Peyer's patch (tissue), 4 donors: ENCODE measurements around the gene NOC2L.

Source experiments
- POLR2A ChIP-seq, 2 donors: fragments of 450-650 bp; IDR thresholded peaks; one replicate each; pipeline ENCODE4 v1.5.1; 2017; ENCODE audit warnings: antibody characterized with exemption in 2 of 2, mild to moderate bottlenecking in 2 of 2, moderate library complexity in 2 of 2
- TF ChIP-seq, protein P1 (sequence below), 6 experiments: fragments of 450-650 bp in 4 of 6; fragments of 200-600 bp in 2 of 6; sonication (generic) in 1 of 6; IDR thresholded peaks; one replicate each; pipeline ENCODE4 v1.5.1; 2017 to 2019; ENCODE audit warnings: antibody characterized with exemption in 6 of 6, mild to moderate bottlenecking in 3 of 6, moderate library complexity in 1 of 6

DNA sequence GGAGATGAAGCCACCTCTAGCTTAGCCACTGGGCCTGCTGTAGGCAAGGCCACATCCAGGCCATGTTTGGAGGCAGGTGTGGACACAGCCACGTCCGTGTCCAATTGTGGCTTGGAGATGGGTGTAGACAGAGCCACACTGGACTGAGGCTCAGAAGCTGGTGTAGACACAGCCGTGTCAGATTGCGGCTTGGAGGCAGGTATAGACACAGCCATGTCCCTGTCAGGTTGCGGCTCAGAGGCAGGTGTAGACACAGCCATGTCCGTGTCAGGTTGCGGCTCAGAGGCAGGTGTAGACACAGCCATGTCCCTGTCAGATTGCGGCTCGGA lies 20.7 kb upstream of the NOC2L start:
- TF ChIP-seq, protein P1, sequence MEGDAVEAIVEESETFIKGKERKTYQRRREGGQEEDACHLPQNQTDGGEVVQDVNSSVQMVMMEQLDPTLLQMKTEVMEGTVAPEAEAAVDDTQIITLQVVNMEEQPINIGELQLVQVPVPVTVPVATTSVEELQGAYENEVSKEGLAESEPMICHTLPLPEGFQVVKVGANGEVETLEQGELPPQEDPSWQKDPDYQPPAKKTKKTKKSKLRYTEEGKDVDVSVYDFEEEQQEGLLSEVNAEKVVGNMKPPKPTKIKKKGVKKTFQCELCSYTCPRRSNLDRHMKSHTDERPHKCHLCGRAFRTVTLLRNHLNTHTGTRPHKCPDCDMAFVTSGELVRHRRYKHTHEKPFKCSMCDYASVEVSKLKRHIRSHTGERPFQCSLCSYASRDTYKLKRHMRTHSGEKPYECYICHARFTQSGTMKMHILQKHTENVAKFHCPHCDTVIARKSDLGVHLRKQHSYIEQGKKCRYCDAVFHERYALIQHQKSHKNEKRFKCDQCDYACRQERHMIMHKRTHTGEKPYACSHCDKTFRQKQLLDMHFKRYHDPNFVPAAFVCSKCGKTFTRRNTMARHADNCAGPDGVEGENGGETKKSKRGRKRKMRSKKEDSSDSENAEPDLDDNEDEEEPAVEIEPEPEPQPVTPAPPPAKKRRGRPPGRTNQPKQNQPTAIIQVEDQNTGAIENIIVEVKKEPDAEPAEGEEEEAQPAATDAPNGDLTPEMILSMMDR (IDR thresholded peaks at IDR 0.05): no peak
- TF ChIP-seq POLR2A (IDR thresholded peaks at IDR 0.05): no peak
